C4-2B (cell line): ENCODE measurements around the gene MICU1.
"Not testable (repeated sequence)": the region's sequence is repeated elsewhere in the genome, so short reads cannot be mapped to it uniquely, and the experiment has no call there.

Experiments
- ZFX ChIP-seq: fragments of 450-650 bp; IDR thresholded peaks from 2 replicates; pipeline ENCODE4 v1.6.1; 2017
- TF ChIP-seq, protein P1 (sequence below): fragments of 450-650 bp; conservative IDR thresholded peaks from 2 replicates; pipeline ENCODE4 v1.5.1; 2017; ENCODE audit warnings: mild to moderate bottlenecking

DNA sequence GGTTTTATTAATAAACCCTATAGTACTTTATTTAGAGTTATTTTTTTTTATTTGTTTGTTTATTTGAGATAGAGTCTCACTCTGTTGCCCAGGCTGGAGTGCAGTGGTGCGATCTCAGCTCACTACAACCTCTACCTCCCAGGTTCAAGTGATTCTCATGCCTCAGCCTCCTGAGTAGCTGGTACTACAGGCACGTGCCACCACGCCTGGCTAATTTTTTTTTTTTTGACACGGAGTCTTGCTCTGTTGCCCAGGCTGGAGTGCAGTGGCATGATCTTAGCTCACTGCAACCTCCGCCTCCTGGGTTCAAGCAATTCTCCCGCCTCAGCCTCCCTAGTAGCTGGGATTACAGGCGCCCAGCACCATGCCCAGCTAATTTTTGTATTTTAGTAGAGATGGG is 279.8 kb downstream of the MICU1 start:
- TF ChIP-seq, protein P1, sequence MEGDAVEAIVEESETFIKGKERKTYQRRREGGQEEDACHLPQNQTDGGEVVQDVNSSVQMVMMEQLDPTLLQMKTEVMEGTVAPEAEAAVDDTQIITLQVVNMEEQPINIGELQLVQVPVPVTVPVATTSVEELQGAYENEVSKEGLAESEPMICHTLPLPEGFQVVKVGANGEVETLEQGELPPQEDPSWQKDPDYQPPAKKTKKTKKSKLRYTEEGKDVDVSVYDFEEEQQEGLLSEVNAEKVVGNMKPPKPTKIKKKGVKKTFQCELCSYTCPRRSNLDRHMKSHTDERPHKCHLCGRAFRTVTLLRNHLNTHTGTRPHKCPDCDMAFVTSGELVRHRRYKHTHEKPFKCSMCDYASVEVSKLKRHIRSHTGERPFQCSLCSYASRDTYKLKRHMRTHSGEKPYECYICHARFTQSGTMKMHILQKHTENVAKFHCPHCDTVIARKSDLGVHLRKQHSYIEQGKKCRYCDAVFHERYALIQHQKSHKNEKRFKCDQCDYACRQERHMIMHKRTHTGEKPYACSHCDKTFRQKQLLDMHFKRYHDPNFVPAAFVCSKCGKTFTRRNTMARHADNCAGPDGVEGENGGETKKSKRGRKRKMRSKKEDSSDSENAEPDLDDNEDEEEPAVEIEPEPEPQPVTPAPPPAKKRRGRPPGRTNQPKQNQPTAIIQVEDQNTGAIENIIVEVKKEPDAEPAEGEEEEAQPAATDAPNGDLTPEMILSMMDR: not testable (repeated sequence)
- not testable (repeated sequence) for TF ChIP-seq ZFX
